ENCODE data around the gene ANK2.

Gene ANK2

DNA sequence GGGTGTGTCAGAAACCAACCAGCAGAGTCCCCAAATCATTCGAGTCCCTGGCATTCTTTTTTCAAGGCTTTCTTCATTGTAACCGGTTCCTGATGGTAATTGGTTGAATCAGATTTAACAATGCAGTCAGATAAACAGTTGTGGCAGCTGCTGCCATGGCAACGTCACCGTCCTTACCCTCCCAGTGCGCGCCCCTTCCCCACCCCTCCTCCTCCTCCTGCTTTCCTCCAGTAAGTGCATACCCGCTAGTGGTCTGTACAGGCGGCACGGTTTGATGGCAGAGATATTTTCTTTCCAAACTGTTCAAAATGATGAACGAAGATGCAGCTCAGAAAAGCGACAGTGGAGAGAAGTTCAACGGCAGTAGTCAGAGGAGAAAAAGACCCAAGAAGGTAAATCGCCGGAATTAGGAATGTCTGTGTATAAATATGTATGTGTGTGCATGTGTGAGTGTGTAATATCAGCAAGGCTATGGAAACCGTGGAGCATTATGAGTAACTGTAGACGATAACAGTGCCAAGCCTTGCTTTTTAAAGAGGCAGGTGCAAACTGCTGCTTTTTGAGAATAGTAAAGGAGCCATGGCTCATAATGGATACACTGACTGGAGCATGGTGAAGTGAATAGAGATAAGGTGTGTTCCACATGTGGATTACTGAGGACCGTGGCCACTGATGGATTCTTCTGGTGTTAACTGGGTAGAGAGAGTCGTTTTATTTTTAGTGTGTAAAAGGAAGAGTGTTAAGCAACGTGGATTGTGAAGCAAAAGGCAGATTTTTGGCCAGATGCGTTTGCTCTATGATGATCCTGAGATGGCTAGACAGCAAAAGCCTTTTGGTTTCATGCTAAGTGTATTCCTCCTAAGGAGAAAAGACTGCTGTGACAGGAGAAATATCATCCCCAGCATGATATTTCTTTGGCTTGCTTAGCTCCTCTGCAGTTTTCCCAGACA lies at the start of gene ANK2:
Gene ANK2, plus strand, starts transcription at position 233 of the 950 bp plus-strand sequence. Its CDS starts 76 bp downstream, at position 309.
- H3K4me3 ChIP-seq (ENCODE audit: low read depth, low read length), result no peak within 1 kb of the TSS
- no peak for DNase-seq (ENCODE audit: low read depth)
- TF ChIP-seq, protein P1, sequence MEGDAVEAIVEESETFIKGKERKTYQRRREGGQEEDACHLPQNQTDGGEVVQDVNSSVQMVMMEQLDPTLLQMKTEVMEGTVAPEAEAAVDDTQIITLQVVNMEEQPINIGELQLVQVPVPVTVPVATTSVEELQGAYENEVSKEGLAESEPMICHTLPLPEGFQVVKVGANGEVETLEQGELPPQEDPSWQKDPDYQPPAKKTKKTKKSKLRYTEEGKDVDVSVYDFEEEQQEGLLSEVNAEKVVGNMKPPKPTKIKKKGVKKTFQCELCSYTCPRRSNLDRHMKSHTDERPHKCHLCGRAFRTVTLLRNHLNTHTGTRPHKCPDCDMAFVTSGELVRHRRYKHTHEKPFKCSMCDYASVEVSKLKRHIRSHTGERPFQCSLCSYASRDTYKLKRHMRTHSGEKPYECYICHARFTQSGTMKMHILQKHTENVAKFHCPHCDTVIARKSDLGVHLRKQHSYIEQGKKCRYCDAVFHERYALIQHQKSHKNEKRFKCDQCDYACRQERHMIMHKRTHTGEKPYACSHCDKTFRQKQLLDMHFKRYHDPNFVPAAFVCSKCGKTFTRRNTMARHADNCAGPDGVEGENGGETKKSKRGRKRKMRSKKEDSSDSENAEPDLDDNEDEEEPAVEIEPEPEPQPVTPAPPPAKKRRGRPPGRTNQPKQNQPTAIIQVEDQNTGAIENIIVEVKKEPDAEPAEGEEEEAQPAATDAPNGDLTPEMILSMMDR (conservative IDR thresholded peaks at IDR 0.05; ENCODE audit: low read depth, low read length), result no peak

DNA sequence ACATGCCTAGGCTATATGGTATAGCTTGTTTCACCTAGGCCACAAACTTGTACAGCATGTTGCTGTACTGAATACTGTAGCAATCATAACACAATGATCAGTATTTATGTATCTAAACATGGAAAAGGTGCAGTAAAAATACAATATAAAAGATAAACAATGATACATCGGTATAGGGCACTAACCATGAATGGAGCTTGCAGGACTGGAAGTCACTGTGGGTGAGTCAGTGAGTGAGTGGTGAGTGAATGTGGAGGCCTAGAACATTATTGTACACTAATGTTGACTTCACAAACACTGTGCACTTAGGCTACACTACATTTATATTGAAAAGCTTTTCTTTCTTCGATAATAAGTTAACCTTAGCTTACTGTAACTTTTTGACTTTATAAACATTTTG lies 45.6 kb upstream of the ANK2 start:
- DNase-seq (ENCODE audit: low read depth), result no peak
- TF ChIP-seq, protein P1 (conservative IDR thresholded peaks at IDR 0.05; ENCODE audit: low read depth, low read length), result no peak
- no peak overlapping the region for H3K4me3 ChIP-seq (ENCODE audit: low read depth, low read length)

DNA sequence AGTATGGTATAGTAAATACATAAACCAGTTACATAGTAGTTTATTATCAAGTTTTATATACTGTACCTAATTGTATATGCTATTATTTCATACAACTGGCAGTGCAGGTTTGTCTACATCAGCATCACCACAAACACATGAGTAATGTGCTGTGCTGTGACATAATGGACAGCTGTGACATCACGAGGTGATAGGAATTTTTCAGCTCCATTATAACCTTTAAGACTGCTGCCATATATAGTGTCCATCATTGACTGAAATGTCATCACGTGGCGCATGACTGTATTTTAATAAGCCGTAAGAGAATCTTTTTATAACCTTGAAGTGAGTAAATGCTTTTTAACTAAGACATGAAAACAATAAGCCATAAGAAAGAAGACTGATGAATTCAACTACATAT lies 44.8 kb upstream of the ANK2 start:
- no peak overlapping the region for H3K4me3 ChIP-seq (ENCODE audit: low read depth, low read length)
- no peak for DNase-seq (ENCODE audit: low read depth)
- TF ChIP-seq, protein P1 (conservative IDR thresholded peaks at IDR 0.05; ENCODE audit: low read depth, low read length), result no peak

- TF ChIP-seq, protein P1 (conservative IDR thresholded peaks at IDR 0.05; ENCODE audit: low read depth, low read length), result no peak
- no peak overlapping the region for H3K4me3 ChIP-seq (ENCODE audit: low read depth, low read length)
- DNase-seq (ENCODE audit: low read depth), result no peak
Observed at GRCh38 chr4:113006632-113007031, 42.8 kb upstream of the ANK2 start.

- TF ChIP-seq, protein P1 (conservative IDR thresholded peaks at IDR 0.05; ENCODE audit: low read depth, low read length), result no peak
- DNase-seq (ENCODE audit: low read depth), result no peak
Observed at GRCh38 chr4:113007151-113007550, 42.3 kb upstream of the ANK2 start.

GRCh38 chr4:113008135-113008534 lies 41.3 kb upstream of the ANK2 start:
- H3K4me3 ChIP-seq (ENCODE audit: low read depth, low read length), result no peak overlapping the region
- TF ChIP-seq, protein P1 (conservative IDR thresholded peaks at IDR 0.05; ENCODE audit: low read depth, low read length), result no peak
- DNase-seq (ENCODE audit: low read depth), result no peak

More at GRCh38 chr4:113007151-113007550, 42.3 kb upstream of the ANK2 start:
- H3K4me3 ChIP-seq (ENCODE audit: low read depth, low read length), result no peak overlapping the region
